OCI-LY1 (cell line): ENCODE measurements around the gene DCC.

Experiments
- H2AFZ ChIP-seq: fragments of 200-600 bp; sonication (generic), shearing (Covaris generic); 2 replicates; pipeline ENCODE4 v1.6.0; 2014; ENCODE audit warnings: antibody characterized with exemption, mild to moderate bottlenecking, low read length
- H3F3A ChIP-seq: fragments of 200-600 bp; sonication (generic), shearing (Covaris generic); 2 replicates; pipeline ENCODE4 v1.6.0; 2014; ENCODE audit warnings: mild to moderate bottlenecking, antibody characterized with exemption, low read length, moderate library complexity; ENCODE audit not compliant: insufficient read depth
- H3K27ac ChIP-seq: fragments of 200-600 bp; sonication (generic); 2 replicates; pipeline ENCODE4 v1.5.1; 2014; ENCODE audit warnings: low read length, mixed run types, mild to moderate bottlenecking, low read depth; ENCODE audit not compliant: poor library complexity, severe bottlenecking
- H3K27me3 ChIP-seq: fragments of 200-600 bp; sonication (generic); 2 replicates; pipeline ENCODE4 v1.6.0; 2014; ENCODE audit warnings: antibody characterized with exemption, mild to moderate bottlenecking, low read length, moderate library complexity; ENCODE audit not compliant: insufficient read depth
- H3K36me3 ChIP-seq: fragments of 200-600 bp; sonication (generic); 2 replicates; pipeline ENCODE4 v1.6.1; 2014; ENCODE audit warnings: mild to moderate bottlenecking, antibody characterized with exemption, low read length, moderate library complexity, mixed read lengths; ENCODE audit not compliant: insufficient read depth
- H3K4me1 ChIP-seq: fragments of 200-600 bp; sonication (generic); 2 replicates; pipeline ENCODE4 v1.5.1; 2014; ENCODE audit warnings: mild to moderate bottlenecking, low read length, moderate library complexity; ENCODE audit not compliant: insufficient read depth, severe bottlenecking
- H3K4me2 ChIP-seq: fragments of 200-600 bp; sonication (generic), shearing (Covaris generic); 2 replicates; pipeline ENCODE4 v1.6.1; 2014; ENCODE audit warnings: low read length
- H3K4me3 ChIP-seq: fragments of 200-600 bp; sonication (generic); 2 replicates; pipeline ENCODE4 v1.5.1; 2014; ENCODE audit warnings: low read length, low read depth, mild to moderate bottlenecking, mixed read lengths; ENCODE audit not compliant: poor library complexity, severe bottlenecking
- H3K79me2 ChIP-seq: fragments of 200-600 bp; shearing (Covaris generic); 2 replicates; pipeline ENCODE4 v1.6.1; 2016; ENCODE audit warnings: mixed run types, low read length, mixed read lengths; ENCODE audit not compliant: insufficient read depth
- H3K9ac ChIP-seq: fragments of 200-600 bp; sonication (generic), shearing (Covaris generic); 2 replicates; pipeline ENCODE4 v1.6.1; 2014; ENCODE audit warnings: mild to moderate bottlenecking, low read length, mixed read lengths
- H3K9me2 ChIP-seq: fragments of 200-600 bp; sonication (generic), shearing (Covaris generic); 2 replicates; pipeline ENCODE4 v1.6.1; 2014; ENCODE audit warnings: low read depth, mild to moderate bottlenecking, low read length, mixed read lengths
- H3K9me3 ChIP-seq: fragments of 200-600 bp; shearing (Covaris generic); 2 replicates; pipeline ENCODE4 v1.6.1; 2014; ENCODE audit warnings: low read length, mixed read lengths
- H4K20me1 ChIP-seq: fragments of 200-600 bp; sonication (generic), shearing (Covaris generic); 2 replicates; pipeline ENCODE4 v1.6.0; 2016; ENCODE audit warnings: mild to moderate bottlenecking, low read length; ENCODE audit not compliant: insufficient read depth
- EZH2 ChIP-seq: fragments of 200-600 bp; sonication (generic), shearing (Covaris generic); IDR thresholded peaks from 2 replicates; pipeline ENCODE4 v1.8.0; 2017; ENCODE audit warnings: borderline replicate concordance, mixed run types, mild to moderate bottlenecking, antibody characterized with exemption, low read length, moderate library complexity, mixed read lengths
- TF ChIP-seq, protein P1 (sequence below): fragments of 200-600 bp; sonication (generic), shearing (Covaris generic); IDR thresholded peaks from 2 replicates; pipeline ENCODE4 v1.5.1; 2017; ENCODE audit warnings: mild to moderate bottlenecking, antibody characterized with exemption, low read length, moderate library complexity, mixed read lengths

Gene DCC

DNA sequence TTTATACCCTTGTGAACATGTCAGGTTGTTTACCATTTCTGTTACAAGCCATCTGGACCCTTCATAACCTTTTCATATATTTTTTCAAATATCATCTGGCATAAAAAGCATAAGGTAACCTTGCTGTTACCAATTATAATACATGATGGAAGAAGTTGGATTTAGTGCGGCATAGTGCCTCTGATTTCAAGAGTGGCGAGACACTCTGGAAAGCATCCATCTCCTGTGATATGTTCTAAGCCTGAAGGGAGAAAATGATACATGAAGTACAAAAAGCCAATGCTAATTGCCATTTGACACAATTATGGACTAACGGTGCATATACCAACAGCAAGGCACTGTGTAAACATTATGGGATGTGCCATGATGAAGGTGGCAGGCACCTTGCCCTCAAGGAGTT is 75.1 kb downstream of the DCC start:
- Histone ChIP-seq H3K9me3 (no peaks in the 10 kb centered on the region), H2AFZ (no peak overlapping the region), H3K4me3 (no peak overlapping the region), H3F3A (no peaks in the 10 kb centered on the region), H3K4me2 (no peak overlapping the region), H4K20me1 (no peaks in the 10 kb centered on the region), H3K4me1 (no peaks in the 10 kb centered on the region), H3K27ac (no peak overlapping the region), H3K9me2 (no peaks in the 10 kb centered on the region), H3K9ac (no peak overlapping the region), H3K79me2 (no peaks in the 10 kb centered on the region), H3K36me3 (no peaks in the 10 kb centered on the region), H3K27me3 (no peaks in the 10 kb centered on the region)
- no peak for TF ChIP-seq EZH2

DNA sequence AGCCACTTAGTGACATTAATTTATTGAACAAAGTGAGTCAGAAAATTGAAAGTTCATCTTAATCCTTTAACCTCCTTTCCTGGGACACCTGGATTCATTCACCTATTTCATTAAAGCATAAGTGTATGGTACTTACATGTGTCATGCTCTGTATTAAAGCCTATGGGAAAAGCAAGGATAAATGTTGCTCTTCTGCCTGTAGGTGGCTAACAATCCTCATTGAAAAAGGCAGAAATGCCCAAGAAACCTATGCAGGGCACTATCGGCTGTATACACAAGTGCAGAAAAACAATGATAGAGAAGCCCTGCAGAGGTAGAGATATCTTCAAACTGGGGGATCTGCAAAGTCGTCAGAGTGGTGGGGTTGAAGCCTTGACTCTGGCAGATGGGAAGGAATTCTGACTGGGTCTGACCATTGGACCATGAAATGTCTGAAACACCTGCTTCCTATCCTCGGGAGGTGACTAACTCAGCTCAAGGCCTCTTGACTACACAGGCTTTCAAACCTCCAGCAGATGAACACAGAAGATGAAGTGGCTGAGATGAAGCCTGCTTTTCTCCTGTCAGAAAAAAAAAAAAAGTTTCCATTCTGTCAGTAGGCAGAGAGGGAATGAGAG is 83.1 kb downstream of the DCC start:
- Histone ChIP-seq H3K36me3 (no peaks in the 10 kb centered on the region), H3K9me2 (no peaks in the 10 kb centered on the region), H3K4me3 (no peak overlapping the region), H3K79me2 (no peaks in the 10 kb centered on the region), H3K4me1 (no peaks in the 10 kb centered on the region), H3K27ac (no peak overlapping the region), H3K9ac (no peak overlapping the region), H3K27me3 (no peaks in the 10 kb centered on the region), H4K20me1 (no peaks in the 10 kb centered on the region), H2AFZ (no peak overlapping the region), H3K9me3 (no peaks in the 10 kb centered on the region), H3F3A (no peaks in the 10 kb centered on the region), H3K4me2 (no peak overlapping the region)
- TF ChIP-seq, protein P1, sequence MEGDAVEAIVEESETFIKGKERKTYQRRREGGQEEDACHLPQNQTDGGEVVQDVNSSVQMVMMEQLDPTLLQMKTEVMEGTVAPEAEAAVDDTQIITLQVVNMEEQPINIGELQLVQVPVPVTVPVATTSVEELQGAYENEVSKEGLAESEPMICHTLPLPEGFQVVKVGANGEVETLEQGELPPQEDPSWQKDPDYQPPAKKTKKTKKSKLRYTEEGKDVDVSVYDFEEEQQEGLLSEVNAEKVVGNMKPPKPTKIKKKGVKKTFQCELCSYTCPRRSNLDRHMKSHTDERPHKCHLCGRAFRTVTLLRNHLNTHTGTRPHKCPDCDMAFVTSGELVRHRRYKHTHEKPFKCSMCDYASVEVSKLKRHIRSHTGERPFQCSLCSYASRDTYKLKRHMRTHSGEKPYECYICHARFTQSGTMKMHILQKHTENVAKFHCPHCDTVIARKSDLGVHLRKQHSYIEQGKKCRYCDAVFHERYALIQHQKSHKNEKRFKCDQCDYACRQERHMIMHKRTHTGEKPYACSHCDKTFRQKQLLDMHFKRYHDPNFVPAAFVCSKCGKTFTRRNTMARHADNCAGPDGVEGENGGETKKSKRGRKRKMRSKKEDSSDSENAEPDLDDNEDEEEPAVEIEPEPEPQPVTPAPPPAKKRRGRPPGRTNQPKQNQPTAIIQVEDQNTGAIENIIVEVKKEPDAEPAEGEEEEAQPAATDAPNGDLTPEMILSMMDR, result no peak
- TF ChIP-seq EZH2, result no peak

DNA sequence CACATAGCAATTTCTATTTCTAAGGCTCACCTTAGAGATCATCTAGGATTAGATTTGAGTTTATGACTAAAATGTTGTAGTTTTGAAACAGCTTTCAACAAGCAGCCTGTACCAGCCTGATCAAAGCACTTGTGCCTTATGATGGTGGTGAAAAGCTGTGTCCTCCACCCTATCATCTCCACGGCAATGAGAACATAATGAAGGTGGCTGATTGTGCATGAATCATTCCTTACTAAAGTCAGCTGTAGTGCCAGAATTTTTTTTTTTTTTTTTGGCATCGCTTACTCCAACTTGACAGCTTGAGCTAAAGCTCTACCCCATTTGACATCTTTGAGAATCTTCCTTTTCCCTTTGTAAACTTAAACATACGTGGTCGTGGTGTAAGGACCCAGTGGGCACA is 86.0 kb downstream of the DCC start:
- Histone ChIP-seq H3K4me1 (no peaks in the 10 kb centered on the region), H3K36me3 (no peaks in the 10 kb centered on the region), H3K9ac (no peak overlapping the region), H3F3A (no peaks in the 10 kb centered on the region), H2AFZ (no peak overlapping the region), H3K4me2 (no peak overlapping the region), H3K27ac (no peak overlapping the region), H3K27me3 (no peaks in the 10 kb centered on the region), H4K20me1 (no peaks in the 10 kb centered on the region), H3K9me3 (no peaks in the 10 kb centered on the region), H3K4me3 (no peak overlapping the region), H3K9me2 (no peaks in the 10 kb centered on the region), H3K79me2 (no peaks in the 10 kb centered on the region)
- TF ChIP-seq, protein P1, result no peak
- TF ChIP-seq EZH2, result no peak

- Histone ChIP-seq H3K36me3 (no peaks in the 10 kb centered on the region), H3K4me3 (no peak overlapping the region), H3K9me3 (no peaks in the 10 kb centered on the region), H3K9me2 (no peaks in the 10 kb centered on the region), H4K20me1 (no peaks in the 10 kb centered on the region), H3K9ac (no peak overlapping the region), H3K79me2 (no peaks in the 10 kb centered on the region), H3K4me2 (no peak overlapping the region), H3K27me3 (no peaks in the 10 kb centered on the region), H3K27ac (no peak overlapping the region), H2AFZ (no peak overlapping the region), H3F3A (no peaks in the 10 kb centered on the region), H3K4me1 (no peaks in the 10 kb centered on the region)
- no peak for TF ChIP-seq EZH2
Observed at GRCh38 chr18:52426462-52426861, 86.5 kb downstream of the DCC start.
